ENCODE data around the gene ZSWIM1. TPM values are rescaled to one million over a fixed set of nuclear protein-coding genes. Genes with fewer than 3 reads are reported as not detected.

ZSWIM1 gene
- total and polyA plus RNA-seq, 2 of the 13 experiments (the other 11 are each of a cell fraction or from before 2014, with no cell fraction given): 9.5 to 11.7 TPM

GRCh38 chr20:45905505-45906079, 24.6 kb downstream of the ZSWIM1 start (continued):
- TF ChIP-seq ZMYM3 (CRISPR knock-in tag; IDR thresholded peaks at IDR 0.05): 0 out of 2 replicates have a peak, but pooled peaks have one; percentile 61
- 0 out of 2 replicates have a peak, but pooled peaks have one; percentile 36 for TF ChIP-seq MED1 (CRISPR knock-in tag; IDR thresholded peaks at IDR 0.05)
- TF ChIP-seq LCORL (IDR thresholded peaks at IDR 0.05): peak; percentile 67; the same call in 1 of the 2 replicates
- TF ChIP-seq LCORL (CRISPR knock-in tag; IDR thresholded peaks at IDR 0.05): peak; percentile 80
- TF ChIP-seq BCL6 (CRISPR knock-in tag; IDR thresholded peaks at IDR 0.05): no peak
- no peak for TF ChIP-seq HNF4G (IDR thresholded peaks at IDR 0.05; ENCODE audit: borderline replicate concordance, low read depth, low read length)
- no peak for TF ChIP-seq HNF4G (CRISPR knock-in tag; IDR thresholded peaks at IDR 0.05; ENCODE audit: borderline replicate concordance, low read depth)
- peak; percentile 19; the same call in 1 of the 2 replicates for TF ChIP-seq MEF2D (CRISPR knock-in tag; IDR thresholded peaks at IDR 0.05)
- peak; percentile 24 for TF ChIP-seq TBL1XR1 (IDR thresholded peaks at IDR 0.05; ENCODE audit: borderline replicate concordance, low read length, partially characterized antibody)
- TF ChIP-seq, protein P1, sequence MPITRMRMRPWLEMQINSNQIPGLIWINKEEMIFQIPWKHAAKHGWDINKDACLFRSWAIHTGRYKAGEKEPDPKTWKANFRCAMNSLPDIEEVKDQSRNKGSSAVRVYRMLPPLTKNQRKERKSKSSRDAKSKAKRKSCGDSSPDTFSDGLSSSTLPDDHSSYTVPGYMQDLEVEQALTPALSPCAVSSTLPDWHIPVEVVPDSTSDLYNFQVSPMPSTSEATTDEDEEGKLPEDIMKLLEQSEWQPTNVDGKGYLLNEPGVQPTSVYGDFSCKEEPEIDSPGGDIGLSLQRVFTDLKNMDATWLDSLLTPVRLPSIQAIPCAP (CRISPR knock-in tag; IDR thresholded peaks at IDR 0.05; ENCODE audit: low read depth): no peak
- TF ChIP-seq SKI (IDR thresholded peaks at IDR 0.05; ENCODE audit: partially characterized antibody): peak; percentile 35
- 0 out of 2 replicates have a peak, but pooled peaks have one; percentile 15 for TF ChIP-seq GTF2F1 (IDR thresholded peaks at IDR 0.05; ENCODE audit: low read length)
- no peak for TF ChIP-seq ZNF138 (CRISPR knock-in tag; IDR thresholded peaks at IDR 0.05; ENCODE audit: low read depth)
- TF ChIP-seq, protein P2, sequence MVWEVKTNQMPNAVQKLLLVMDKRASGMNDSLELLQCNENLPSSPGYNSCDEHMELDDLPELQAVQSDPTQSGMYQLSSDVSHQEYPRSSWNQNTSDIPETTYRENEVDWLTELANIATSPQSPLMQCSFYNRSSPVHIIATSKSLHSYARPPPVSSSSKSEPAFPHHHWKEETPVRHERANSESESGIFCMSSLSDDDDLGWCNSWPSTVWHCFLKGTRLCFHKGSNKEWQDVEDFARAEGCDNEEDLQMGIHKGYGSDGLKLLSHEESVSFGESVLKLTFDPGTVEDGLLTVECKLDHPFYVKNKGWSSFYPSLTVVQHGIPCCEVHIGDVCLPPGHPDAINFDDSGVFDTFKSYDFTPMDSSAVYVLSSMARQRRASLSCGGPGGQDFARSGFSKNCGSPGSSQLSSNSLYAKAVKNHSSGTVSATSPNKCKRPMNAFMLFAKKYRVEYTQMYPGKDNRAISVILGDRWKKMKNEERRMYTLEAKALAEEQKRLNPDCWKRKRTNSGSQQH (CRISPR knock-in tag; IDR thresholded peaks at IDR 0.05; ENCODE audit: low read depth): no peak
- TF ChIP-seq, protein P3, sequence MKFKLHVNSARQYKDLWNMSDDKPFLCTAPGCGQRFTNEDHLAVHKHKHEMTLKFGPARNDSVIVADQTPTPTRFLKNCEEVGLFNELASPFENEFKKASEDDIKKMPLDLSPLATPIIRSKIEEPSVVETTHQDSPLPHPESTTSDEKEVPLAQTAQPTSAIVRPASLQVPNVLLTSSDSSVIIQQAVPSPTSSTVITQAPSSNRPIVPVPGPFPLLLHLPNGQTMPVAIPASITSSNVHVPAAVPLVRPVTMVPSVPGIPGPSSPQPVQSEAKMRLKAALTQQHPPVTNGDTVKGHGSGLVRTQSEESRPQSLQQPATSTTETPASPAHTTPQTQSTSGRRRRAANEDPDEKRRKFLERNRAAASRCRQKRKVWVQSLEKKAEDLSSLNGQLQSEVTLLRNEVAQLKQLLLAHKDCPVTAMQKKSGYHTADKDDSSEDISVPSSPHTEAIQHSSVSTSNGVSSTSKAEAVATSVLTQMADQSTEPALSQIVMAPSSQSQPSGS (CRISPR knock-in tag; IDR thresholded peaks at IDR 0.05): peak; percentile 56; the same call in 1 of the 2 replicates
- TF ChIP-seq MAF1 (CRISPR knock-in tag; IDR thresholded peaks at IDR 0.05; ENCODE audit: borderline replicate concordance): 0 out of 2 replicates have a peak, but pooled peaks have one; percentile 14
- peak; percentile 56; the same call in 1 of the 2 replicates for TF ChIP-seq ATF1 (CRISPR knock-in tag; IDR thresholded peaks at IDR 0.05)
- TF ChIP-seq ZNF501 (CRISPR knock-in tag; IDR thresholded peaks at IDR 0.05): peak; percentile 79; the same call in 1 of the 2 replicates
- TF ChIP-seq ADNP (CRISPR knock-in tag; IDR thresholded peaks at IDR 0.05): 0 out of 2 replicates have a peak, but pooled peaks have one; percentile 23
- no peak for TF ChIP-seq ZNF414 (CRISPR knock-in tag; IDR thresholded peaks at IDR 0.05)
- TF ChIP-seq SOX13 (IDR thresholded peaks at IDR 0.05): no peak
- TF ChIP-seq SOX13 (CRISPR knock-in tag; conservative IDR thresholded peaks at IDR 0.05 in 1 of 2, IDR thresholded peaks at IDR 0.05 in 1 of 2): peak in 1 of 2 experiments; percentile 5; a peak in 1 of 4 replicates
- peak; percentile 24; the same call in 1 of the 2 replicates for TF ChIP-seq SAP130 (CRISPR knock-in tag; IDR thresholded peaks at IDR 0.05; ENCODE audit: low read depth)
- 0 out of 2 replicates have a peak, but pooled peaks have one; percentile 34 for TF ChIP-seq ZNF792 (CRISPR knock-in tag; IDR thresholded peaks at IDR 0.05)
- TF ChIP-seq ZNF607 (CRISPR knock-in tag; IDR thresholded peaks at IDR 0.05; ENCODE audit: borderline replicate concordance): 0 out of 2 replicates have a peak, but pooled peaks have one; percentile 9
